ENCODE measurements around the gene LUC7L3.

DNA sequence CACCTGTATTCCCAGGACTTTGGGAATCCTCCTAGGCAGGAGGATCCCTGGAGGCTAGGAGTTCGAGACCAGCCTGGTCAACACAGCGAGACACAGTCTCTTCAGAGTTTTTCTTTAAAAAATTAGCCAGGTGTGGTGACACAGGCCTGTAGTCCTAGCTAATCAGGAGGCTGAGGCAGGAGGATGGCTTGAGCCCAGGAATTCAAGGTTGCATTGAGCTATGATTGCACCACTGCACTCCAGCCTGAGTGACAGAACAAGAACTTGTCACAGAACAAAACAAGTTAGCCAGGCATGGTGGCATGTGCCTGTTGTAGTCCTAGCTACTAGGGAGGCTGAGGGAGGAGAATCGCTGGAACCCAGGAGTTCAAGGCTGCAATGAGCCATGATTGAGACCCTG, 36.5 kb upstream of the LUC7L3 start:
- TF ChIP-seq, protein P1, sequence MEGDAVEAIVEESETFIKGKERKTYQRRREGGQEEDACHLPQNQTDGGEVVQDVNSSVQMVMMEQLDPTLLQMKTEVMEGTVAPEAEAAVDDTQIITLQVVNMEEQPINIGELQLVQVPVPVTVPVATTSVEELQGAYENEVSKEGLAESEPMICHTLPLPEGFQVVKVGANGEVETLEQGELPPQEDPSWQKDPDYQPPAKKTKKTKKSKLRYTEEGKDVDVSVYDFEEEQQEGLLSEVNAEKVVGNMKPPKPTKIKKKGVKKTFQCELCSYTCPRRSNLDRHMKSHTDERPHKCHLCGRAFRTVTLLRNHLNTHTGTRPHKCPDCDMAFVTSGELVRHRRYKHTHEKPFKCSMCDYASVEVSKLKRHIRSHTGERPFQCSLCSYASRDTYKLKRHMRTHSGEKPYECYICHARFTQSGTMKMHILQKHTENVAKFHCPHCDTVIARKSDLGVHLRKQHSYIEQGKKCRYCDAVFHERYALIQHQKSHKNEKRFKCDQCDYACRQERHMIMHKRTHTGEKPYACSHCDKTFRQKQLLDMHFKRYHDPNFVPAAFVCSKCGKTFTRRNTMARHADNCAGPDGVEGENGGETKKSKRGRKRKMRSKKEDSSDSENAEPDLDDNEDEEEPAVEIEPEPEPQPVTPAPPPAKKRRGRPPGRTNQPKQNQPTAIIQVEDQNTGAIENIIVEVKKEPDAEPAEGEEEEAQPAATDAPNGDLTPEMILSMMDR (IDR thresholded peaks at IDR 0.05): no peak
- no peak for TF ChIP-seq EZH2 (IDR thresholded peaks at IDR 0.05; ENCODE audit: borderline replicate concordance, insufficient read depth, low read depth, low read length, poor library complexity, severe bottlenecking)

Measured in B cell (primary cell).